Melanocyte of skin (primary cell): Measurements from ENCODE around the gene APOL3. TPM values are rescaled to one million over a fixed set of nuclear protein-coding genes. Genes with fewer than 3 reads are reported as not detected.

ENCODE experiments used
- total RNA-seq, 2 donors: library from RNA; depleted of rRNA; stranded (reverse); fragments of >200 nt; gene quantifications; 2 replicates each; pipeline ENCODE4 v1.2.3, GENCODE V29; 2012

The APOL3 gene, protein sequence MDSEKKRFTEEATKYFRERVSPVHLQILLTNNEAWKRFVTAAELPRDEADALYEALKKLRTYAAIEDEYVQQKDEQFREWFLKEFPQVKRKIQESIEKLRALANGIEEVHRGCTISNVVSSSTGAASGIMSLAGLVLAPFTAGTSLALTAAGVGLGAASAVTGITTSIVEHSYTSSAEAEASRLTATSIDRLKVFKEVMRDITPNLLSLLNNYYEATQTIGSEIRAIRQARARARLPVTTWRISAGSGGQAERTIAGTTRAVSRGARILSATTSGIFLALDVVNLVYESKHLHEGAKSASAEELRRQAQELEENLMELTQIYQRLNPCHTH
- 1 to 10 TPM; 1.7 to 2.3 TPM for total RNA-seq

DNA sequence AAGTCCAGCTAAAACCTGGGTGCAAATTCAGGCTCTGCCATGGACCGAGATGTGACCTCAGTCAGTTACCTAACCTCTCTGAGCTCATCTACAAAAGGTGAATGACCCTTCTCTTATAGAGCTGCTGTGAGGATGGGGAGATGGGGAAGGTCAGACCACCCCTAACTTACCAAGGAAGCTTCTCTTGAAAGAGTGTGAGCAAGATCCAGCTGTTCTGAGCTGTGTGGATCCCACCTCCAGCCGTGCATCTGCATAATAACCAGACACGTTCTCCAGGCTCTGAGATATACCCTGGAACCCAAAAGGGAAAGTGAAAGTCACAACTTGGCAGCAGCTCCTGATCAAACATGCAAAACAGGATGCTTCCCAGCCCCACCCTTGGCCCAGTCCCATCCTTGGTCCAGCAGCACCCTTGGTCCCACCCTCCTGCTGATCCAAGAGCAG is at the start of gene APOL3:
Gene APOL3, minus strand, starts transcription at position 257 of the 444 bp plus-strand sequence. CDS start 11,700 bp downstream, outside the sequence.

DNA sequence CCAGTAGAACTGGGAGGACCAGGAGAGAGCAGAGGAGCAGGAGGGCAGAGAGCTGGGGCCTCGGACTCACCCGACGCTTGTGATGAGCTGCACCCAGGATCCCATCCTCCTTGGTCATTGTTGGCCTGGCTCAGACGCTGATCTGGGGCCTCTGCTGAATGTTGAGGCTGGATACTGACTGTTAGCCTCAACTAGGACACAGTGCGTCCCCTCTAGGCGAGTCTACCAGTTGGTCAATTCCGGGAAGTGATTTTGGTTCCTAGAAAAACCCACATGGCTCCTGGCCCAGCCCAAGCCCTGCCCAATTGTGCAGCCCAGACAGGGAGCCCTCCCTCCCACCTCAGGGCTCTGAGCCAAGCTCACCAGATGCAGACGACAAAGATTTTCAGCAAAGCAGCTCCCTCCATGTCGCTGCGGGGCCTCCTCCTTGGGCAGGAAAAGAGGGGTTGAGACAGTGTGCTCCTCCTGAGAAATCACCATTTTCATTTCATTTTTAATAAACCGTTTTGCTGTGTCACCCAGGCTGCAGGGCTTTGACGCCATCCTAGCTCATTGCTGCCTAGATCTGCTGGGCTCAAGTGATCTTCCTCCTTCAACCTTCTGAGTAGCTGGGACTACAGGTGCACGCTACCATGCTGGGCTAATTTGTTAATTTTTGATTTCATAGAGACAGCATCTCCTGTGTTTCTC is 41.2 kb upstream of the APOL3 start, which contains the start of gene APOL4:
Gene APOL4, minus strand, starts transcription at position 180 of the 690 bp plus-strand sequence. Its CDS starts 75 bp downstream, at position 105.

Other genes with a start within 250 kb of the APOL3 start
- gene RBFOX2, start 131.9 kb downstream of the APOL3 start, total RNA-seq: 10 to 100 TPM; 75.4 to 76.3 TPM
- under 1 TPM in 1 of 2 donors, not detected in 1; under 0.01 TPM for gene APOL4, start 41.1 kb upstream of the APOL3 start, total RNA-seq
- gene APOL2, start 78.8 kb upstream of the APOL3 start, total RNA-seq: 100 to 1,000 TPM; 117 to 159 TPM
- gene APOL1, start 92.4 kb upstream of the APOL3 start, total RNA-seq: 10 to 100 TPM in 1 of 2 donors, 1 to 10 TPM in 1; 3.8 to 14.0 TPM
- gene MYH9, start 227.2 kb upstream of the APOL3 start, total RNA-seq: 100 to 1,000 TPM; 210 to 232 TPM